IMR-90 (cell line): ENCODE measurements around the gene TUBB8B. TPM values are rescaled to one million over a fixed set of nuclear protein-coding genes. Genes with fewer than 3 reads are reported as not detected.
"Not testable (repeated sequence)": the region's sequence is repeated elsewhere in the genome, so short reads cannot be mapped to it uniquely, and the experiment has no call there.

Experiments
- ATAC-seq: fragments of 200-7000 bp; cut with Tn5 transposase; 2 replicates; pipeline ENCODE4 v1.9.1; 2020; ENCODE audit warnings: low read depth, mild to moderate bottlenecking, moderate library complexity
- BruUV-seq: library from RNA; stranded (reverse); fragments of 400-500 nt; replicated peaks from 2 replicates; lab custom pipeline; 2021; lab: Mats Ljungman, UMichigan
- CTCF ChIA-PET: fragments of 300-600 bp; formaldehyde crosslinking; extraction: SDS; loops from one replicate; lab custom pipeline; 2021; ENCODE audit warnings: antibody characterized with exemption; lab: Yijun Ruan, JAX
- POLR2A ChIA-PET: fragments of 300-600 bp; sonication (Branson Sonifier 250); formaldehyde crosslinking; loops from one replicate; lab custom pipeline; 2022; ENCODE audit warnings: antibody characterized with exemption; ENCODE audit not compliant: unreplicated experiment; lab: Charles Lee
- DNase-seq: peaks from one replicate; pipeline ENCODE4 v3.0.0; 2013
- H2AFZ ChIP-seq: replicated peaks from 2 replicates; pipeline ENCODE3; 2013; ENCODE audit warnings: low read length, mild to moderate bottlenecking; ENCODE audit not compliant: poor library complexity
- H2AK5ac ChIP-seq: 2 replicates; pipeline ENCODE4 v1.6.1; 2013; ENCODE audit warnings: low read depth, low read length, inconsistent platforms
- H2AK9ac ChIP-seq: replicated peaks from 2 replicates; pipeline ENCODE3; 2013; ENCODE audit warnings: mild to moderate bottlenecking, low read depth, low read length, moderate library complexity; ENCODE audit not compliant: poor library complexity
- H2BK120ac ChIP-seq: 2 replicates; pipeline ENCODE4 v1.6.1; 2013; ENCODE audit warnings: low read depth, low read length, inconsistent platforms
- H2BK15ac ChIP-seq: 3 replicates; pipeline ENCODE4 v1.6.1; 2013; ENCODE audit warnings: low read depth, low read length, inconsistent platforms
- H2BK20ac ChIP-seq: 2 replicates; pipeline ENCODE4 v1.6.1; 2013; ENCODE audit warnings: low read depth, mild to moderate bottlenecking, inconsistent platforms, low read length, moderate library complexity
- H2BK5ac ChIP-seq: 2 replicates; pipeline ENCODE4 v1.6.1; 2013; ENCODE audit warnings: mild to moderate bottlenecking, low read depth, low read length, inconsistent platforms; ENCODE audit not compliant: poor library complexity, severe bottlenecking
- H3K14ac ChIP-seq: replicated peaks from 2 replicates; pipeline ENCODE4 v1.6.1; 2013; ENCODE audit warnings: low read depth, low read length, inconsistent platforms
- H3K18ac ChIP-seq: 2 replicates; pipeline ENCODE4 v1.6.1; 2013; ENCODE audit warnings: low read depth, low read length, control low read depth
- H3K23ac ChIP-seq: 2 replicates; pipeline ENCODE4 v1.6.1; 2013; ENCODE audit warnings: low read depth, low read length, inconsistent platforms
- H3K27ac ChIP-seq: 2 replicates; pipeline ENCODE4 v1.5.1; 2013; ENCODE audit warnings: mild to moderate bottlenecking, control low read depth, low read length; ENCODE audit not compliant: insufficient read depth
- H3K27me3 ChIP-seq: 2 replicates; pipeline ENCODE4 v1.6.1; 2013; ENCODE audit warnings: low read length; ENCODE audit not compliant: control insufficient read depth, insufficient read depth
- H3K36me3 ChIP-seq: 2 replicates; pipeline ENCODE4 v1.6.1; 2013; ENCODE audit warnings: low read length, mixed read lengths; ENCODE audit not compliant: control insufficient read depth, insufficient read depth
- H3K4ac ChIP-seq: 2 replicates; pipeline ENCODE4 v1.6.1; 2013; ENCODE audit warnings: low read depth, low read length, inconsistent platforms
- H3K4me1 ChIP-seq: 2 replicates; pipeline ENCODE4 v1.6.1; 2013; ENCODE audit warnings: low read length, mixed read lengths; ENCODE audit not compliant: control insufficient read depth, insufficient read depth
- H3K4me2 ChIP-seq: 2 replicates; pipeline ENCODE4 v1.6.1; 2013; ENCODE audit warnings: low read depth, mild to moderate bottlenecking, control low read depth, low read length, moderate library complexity
- H3K4me3 ChIP-seq: 2 replicates; pipeline ENCODE4 v1.5.1; 2013; ENCODE audit warnings: low read depth, mild to moderate bottlenecking, control low read depth, low read length, moderate library complexity; ENCODE audit not compliant: insufficient read depth
- H3K56ac ChIP-seq: 2 replicates; pipeline ENCODE4 v1.6.1; 2013; ENCODE audit warnings: low read length, inconsistent platforms; ENCODE audit not compliant: insufficient read depth; ENCODE audit errors: extremely low read depth
- H3K79me1 ChIP-seq, 2 experiments: 2 replicates each; pipeline ENCODE4 v1.6.1; 2013; ENCODE audit warnings: low read length in 2 of 2, inconsistent platforms in 1 of 2, low read depth in 1 of 2
- H3K9ac ChIP-seq: 2 replicates; pipeline ENCODE4 v1.6.1; 2013; ENCODE audit warnings: low read depth, low read length, control low read depth
- H3K9me1 ChIP-seq: 2 replicates; pipeline ENCODE4 v1.6.1; 2013; ENCODE audit warnings: low read length, inconsistent platforms; ENCODE audit not compliant: insufficient read depth
- H3K9me3 ChIP-seq: 2 replicates; pipeline ENCODE4 v1.6.1; 2013; ENCODE audit warnings: low read length; ENCODE audit not compliant: control insufficient read depth, insufficient read depth
- H4K20me1 ChIP-seq: 2 replicates; pipeline ENCODE4 v1.6.1; 2013; ENCODE audit warnings: low read length, inconsistent platforms; ENCODE audit not compliant: insufficient read depth
- H4K5ac ChIP-seq: 2 replicates; pipeline ENCODE4 v1.6.1; 2013; ENCODE audit warnings: mild to moderate bottlenecking, low read depth, low read length, control low read depth
- H4K8ac ChIP-seq, 2 experiments: 2 replicates each; pipeline ENCODE4 v1.6.1; 2013; ENCODE audit warnings: low read depth in 2 of 2, low read length in 2 of 2, control low read depth in 1 of 2, inconsistent platforms in 1 of 2
- H4K91ac ChIP-seq: 2 replicates; pipeline ENCODE4 v1.6.1; 2013; ENCODE audit warnings: low read depth, low read length, inconsistent platforms; ENCODE audit not compliant: insufficient read depth
- WGBS, 2 experiments: methylation state at CpG; one replicate each; pipeline versions ENCODE4 v1.1.5 to v1.1.7; 2013; ENCODE audit warnings: missing lambda C conversion rate in 2 of 2; ENCODE audit not compliant: insufficient read length in 1 of 2; ENCODE audit errors: extremely low coverage in 2 of 2; 5-methylcytosine and 5-hydroxymethylcytosine counted together
- dilution Hi-C: fragments of 300-500 bp; cut with HindIII; formaldehyde crosslinking; loops from one replicate; pipeline ENCODE4 v1.14.3; 2018; ENCODE audit warnings: low sequenced_read_pairs; ENCODE audit not compliant: unreplicated experiment
- in situ Hi-C: fragments of 300-500 bp; cut with MboI; formaldehyde crosslinking; loops from 3 replicates; pipeline ENCODE4 v1.14.3; 2019; ENCODE audit warnings: low sequenced_read_pairs, inconsistent platforms, mixed read lengths
- intact Hi-C: fragments of 100-400 bp; cut with micrococcal nuclease; formaldehyde crosslinking; loops from 2 replicates; pipeline ENCODE4 v1.10.0; 2022
- polyA plus RNA-seq, 3 experiments: library from polyadenylated mRNA; depleted of rRNA; stranded (reverse); fragments of >200 nt; gene quantifications; 2 replicates each; pipeline ENCODE4 v1.2.3, GENCODE V29; 2012; ENCODE audit warnings: low replicate concordance in 1 of 3
- total RNA-seq: library from RNA; depleted of rRNA; stranded (reverse); fragments of >200 nt; gene quantifications from 2 replicates; pipeline ENCODE4 v1.2.3, GENCODE V29; 2012

Gene TUBB8B
- total and polyA plus RNA-seq, 2 of the 4 experiments (the other 2 are of a cell fraction): not detected

GRCh38 chr18:84801-85200, 35.4 kb upstream of the TUBB8B start:
- H3K4ac ChIP-seq, H3K36me3 ChIP-seq, H2AK5ac ChIP-seq, H2BK15ac ChIP-seq, H3K9me1 ChIP-seq, BruUV-seq, H2BK120ac ChIP-seq, H4K91ac ChIP-seq, H2BK20ac ChIP-seq, H3K4me2 ChIP-seq, H3K23ac ChIP-seq, H2AK9ac ChIP-seq, H3K79me1 ChIP-seq, ATAC-seq, intact Hi-C loops, in situ Hi-C loops, dilution Hi-C loops, H2BK5ac ChIP-seq, CTCF ChIA-PET, H3K14ac ChIP-seq, H3K4me3 ChIP-seq, H4K8ac ChIP-seq, H3K9ac ChIP-seq, POLR2A ChIA-PET, H3K18ac ChIP-seq, H3K9me3 ChIP-seq, H2AFZ ChIP-seq, H3K4me1 ChIP-seq, H4K5ac ChIP-seq, H3K56ac ChIP-seq, H3K27ac ChIP-seq, H3K27me3 ChIP-seq, DNase-seq, H4K20me1 ChIP-seq: not testable (repeated sequence)
- WGBS, 2 experiments: 45% methylated on average over 7 of the region's 12 CpGs; no CpG with 5 or more reads in 1 of the 2 experiments

- H4K91ac ChIP-seq, H3K4ac ChIP-seq, H3K14ac ChIP-seq, in situ Hi-C loops, dilution Hi-C loops, H2BK20ac ChIP-seq, H4K5ac ChIP-seq, H3K9me1 ChIP-seq, H2BK120ac ChIP-seq, H3K23ac ChIP-seq, H2AK9ac ChIP-seq, BruUV-seq, H3K9ac ChIP-seq, DNase-seq, H4K20me1 ChIP-seq, POLR2A ChIA-PET, H2AFZ ChIP-seq, H3K27ac ChIP-seq, H3K4me1 ChIP-seq, H4K8ac ChIP-seq, intact Hi-C loops, H3K9me3 ChIP-seq, H3K4me3 ChIP-seq, H2BK5ac ChIP-seq, H3K79me1 ChIP-seq, H3K27me3 ChIP-seq, ATAC-seq, H2BK15ac ChIP-seq, H3K4me2 ChIP-seq, H3K56ac ChIP-seq, CTCF ChIA-PET, H3K18ac ChIP-seq, H2AK5ac ChIP-seq, H3K36me3 ChIP-seq: not testable (repeated sequence)
- 70% methylated on average over 6 of the region's 11 CpGs; no CpG with 5 or more reads in 1 of the 2 experiments for WGBS, 2 experiments
Observed at GRCh38 chr18:82626-83209, 33.3 kb upstream of the TUBB8B start.
